Kidney (tissue), 14 donors: ENCODE results near the gene FUS. TPM values are rescaled to one million over a fixed set of nuclear protein-coding genes. Genes with fewer than 3 reads are reported as not detected.

Source experiments
- DNase-seq, 5 donors: peaks; one replicate each; pipeline ENCODE4 v3.0.0-alpha.2; 2013 to 2020
- FAIRE-seq: peaks from 2 replicates; lab custom pipeline; 2012; peaks lifted over from hg19 to GRCh38; lab: Jason Lieb, UNC
- H3K27ac ChIP-seq, 2 donors: one replicate each; pipeline ENCODE4 v1.7.0; 2013; ENCODE audit warnings: low read depth in 2 of 2, low read length in 2 of 2, inconsistent platforms in 1 of 2
- H3K27me3 ChIP-seq: one replicate; pipeline ENCODE4 v1.7.1; 2013; ENCODE audit warnings: low read length, inconsistent platforms; ENCODE audit not compliant: control insufficient read depth, insufficient read depth
- H3K36me3 ChIP-seq, 3 donors: one replicate each; pipeline versions ENCODE4 v1.7.0 to v1.7.1; 2013; ENCODE audit warnings: low read length in 3 of 3, control low read depth in 1 of 3, inconsistent platforms in 1 of 3; ENCODE audit not compliant: insufficient read depth in 3 of 3, control insufficient read depth in 2 of 3
- H3K4me1 ChIP-seq, 3 donors: one replicate each; pipeline versions ENCODE4 v1.7.0 to v1.7.1; 2013; ENCODE audit warnings: low read length in 3 of 3, inconsistent platforms in 1 of 3, low read depth in 1 of 3; ENCODE audit not compliant: control insufficient read depth in 2 of 3, insufficient read depth in 2 of 3
- H3K4me3 ChIP-seq, 3 donors: one replicate each; pipeline versions ENCODE4 v1.7.0 to v1.8.1; 2013; ENCODE audit warnings: low read length in 3 of 3, control low read depth in 1 of 3, inconsistent platforms in 1 of 3
- H3K9ac ChIP-seq, 3 donors: one replicate each; pipeline versions ENCODE4 v1.7.0 to v1.7.1; 2013; ENCODE audit warnings: low read length in 3 of 3, control low read depth in 1 of 3, inconsistent platforms in 1 of 3
- H3K9me3 ChIP-seq, 3 donors: one replicate each; pipeline versions ENCODE4 v1.7.0 to v1.7.1; 2013; ENCODE audit warnings: low read length in 3 of 3, control low read depth in 1 of 3, inconsistent platforms in 1 of 3; ENCODE audit not compliant: control insufficient read depth in 2 of 3, insufficient read depth in 1 of 3
- intact Hi-C: fragments of 100-400 bp; cut with DNase I; formaldehyde crosslinking; loops from one replicate; pipeline ENCODE4 v1.11.1; 2022
- polyA plus RNA-seq: library from polyadenylated mRNA; stranded (reverse); fragments of 350-450 nt; fragmentation: Illumina TruSeq; extraction: RNeasy Lipid Tissue Mini Kit (QIAGEN cat#74804); gene quantifications from one replicate; pipeline ENCODE4 v1.2.3, GENCODE V29; 2014; ENCODE audit warnings: low read depth, low replicate concordance; ENCODE audit not compliant: insufficient read depth
- total RNA-seq: library from RNA; stranded (reverse); fragmentation: NEBNext Ultra II Directional; extraction: Animal tissue kit (Norgen Biotek cat#: 25700); gene quantifications from one replicate; pipeline ENCODE4 v1.2.1, GENCODE V29; 2021
- TF ChIP-seq, protein P1 (sequence below): IDR thresholded peaks from 3 replicates; pipeline ENCODE4 v1.5.1; 2012; ENCODE audit warnings: mild to moderate bottlenecking, moderate library complexity, borderline replicate concordance; ENCODE audit not compliant: insufficient read depth; ENCODE audit errors: extremely low read depth
- donor health status: control.
- donor health status: control.
- donor health status: control.
- donor health status: control.
- donor health status: control.
- donor health status: DM: yes; HTN: yes; CAD: no.
- donor health status: Normal renal cell carcinoma (clear cell type).

Gene FUS
- total and polyA plus RNA-seq, 2 donors from 2014 or later: 180 to 333 TPM

DNA sequence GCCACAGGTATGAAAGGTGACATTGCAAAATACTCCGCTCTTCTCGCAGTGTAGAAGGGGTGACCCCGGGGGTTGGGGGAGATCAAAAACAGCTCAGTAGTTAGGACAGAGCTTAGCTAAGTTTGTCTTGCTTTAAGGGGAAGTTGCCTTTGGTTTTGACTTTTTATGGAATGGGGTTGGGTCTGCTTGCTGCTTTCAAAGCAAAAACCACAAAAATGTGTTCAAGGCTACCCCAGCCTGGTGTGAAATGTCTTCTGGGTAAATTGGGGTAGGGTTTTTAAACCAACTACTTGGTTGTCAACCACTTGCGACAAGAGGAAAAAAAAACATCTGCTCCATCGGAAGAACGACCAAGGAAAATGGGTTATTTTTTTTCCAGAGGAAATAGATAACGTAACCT, 6.2 kb downstream of the FUS start:
- Histone ChIP-seq H3K27ac (no peak overlapping the region), H3K36me3 (peaks cover 39 to 84% (median 66%) of the 10 kb centered on the region in 3 donors), H3K4me3 (no peak overlapping the region), H3K4me1 (peaks cover 0 to 15% (median 14%) of the 10 kb centered on the region in 3 donors), H3K27me3 (no peaks in the 10 kb centered on the region), H3K9me3 (no peaks in the 10 kb centered on the region), H3K9ac (no peak overlapping the region)
- TF ChIP-seq, protein P1, sequence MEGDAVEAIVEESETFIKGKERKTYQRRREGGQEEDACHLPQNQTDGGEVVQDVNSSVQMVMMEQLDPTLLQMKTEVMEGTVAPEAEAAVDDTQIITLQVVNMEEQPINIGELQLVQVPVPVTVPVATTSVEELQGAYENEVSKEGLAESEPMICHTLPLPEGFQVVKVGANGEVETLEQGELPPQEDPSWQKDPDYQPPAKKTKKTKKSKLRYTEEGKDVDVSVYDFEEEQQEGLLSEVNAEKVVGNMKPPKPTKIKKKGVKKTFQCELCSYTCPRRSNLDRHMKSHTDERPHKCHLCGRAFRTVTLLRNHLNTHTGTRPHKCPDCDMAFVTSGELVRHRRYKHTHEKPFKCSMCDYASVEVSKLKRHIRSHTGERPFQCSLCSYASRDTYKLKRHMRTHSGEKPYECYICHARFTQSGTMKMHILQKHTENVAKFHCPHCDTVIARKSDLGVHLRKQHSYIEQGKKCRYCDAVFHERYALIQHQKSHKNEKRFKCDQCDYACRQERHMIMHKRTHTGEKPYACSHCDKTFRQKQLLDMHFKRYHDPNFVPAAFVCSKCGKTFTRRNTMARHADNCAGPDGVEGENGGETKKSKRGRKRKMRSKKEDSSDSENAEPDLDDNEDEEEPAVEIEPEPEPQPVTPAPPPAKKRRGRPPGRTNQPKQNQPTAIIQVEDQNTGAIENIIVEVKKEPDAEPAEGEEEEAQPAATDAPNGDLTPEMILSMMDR: no peak
- DNase-seq (no peak), FAIRE-seq (no peak)
- intact Hi-C loops: no loop called here

DNA sequence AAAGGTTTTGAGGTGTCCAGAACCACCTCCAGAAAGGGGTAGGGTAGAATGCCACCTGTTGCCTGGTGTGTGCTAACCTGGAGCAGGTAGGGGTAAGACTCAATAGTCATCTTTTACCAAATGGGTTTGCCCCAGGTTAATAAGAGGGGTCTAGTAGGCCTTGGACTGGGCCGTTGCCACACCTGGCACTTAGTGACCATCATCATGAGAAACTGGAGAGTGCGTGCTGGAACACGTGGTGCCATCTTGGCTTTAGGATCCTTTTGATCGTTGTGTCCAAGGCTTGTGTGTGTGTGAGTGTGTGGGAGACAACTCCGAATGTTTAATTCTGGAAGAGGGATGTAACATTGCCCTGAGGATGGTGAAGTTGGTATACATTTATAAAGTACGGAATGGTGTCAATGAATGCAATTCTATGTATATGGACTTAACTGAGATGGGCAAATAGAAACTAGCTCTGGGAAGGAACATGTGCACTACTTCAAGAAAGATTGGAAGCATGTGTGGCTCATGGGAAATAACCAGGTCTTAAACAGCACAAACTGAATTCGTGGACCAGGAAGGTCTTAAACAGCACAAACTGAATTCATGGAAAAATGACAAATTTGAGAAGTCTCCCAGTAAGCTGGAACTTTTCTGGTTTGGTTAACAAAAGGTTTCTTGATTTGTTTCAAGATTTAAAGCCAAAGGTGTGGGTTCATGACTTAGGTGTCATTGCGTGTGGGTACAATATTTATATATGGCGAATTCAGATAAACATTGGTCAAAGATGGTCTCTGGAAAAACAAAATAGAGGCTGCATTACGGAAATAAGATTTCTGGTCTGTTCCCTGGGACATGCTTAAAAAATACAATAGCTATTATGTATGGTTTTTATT, 7.2 kb downstream of the FUS start:
- H3K9ac ChIP-seq: no peak overlapping the region
- FAIRE-seq (no peak), DNase-seq (no peak)
- no peaks in the 10 kb centered on the region for H3K9me3 ChIP-seq
- TF ChIP-seq, protein P1: no peak
- no peak overlapping the region for H3K4me3 ChIP-seq
- H3K36me3 ChIP-seq: peaks cover 42 to 94% (median 75%) of the 10 kb centered on the region in 3 donors
- H3K27me3 ChIP-seq: no peaks in the 10 kb centered on the region
- H3K27ac ChIP-seq: no peak overlapping the region
- intact Hi-C loops: no loop called here
- H3K4me1 ChIP-seq: peaks cover 0 to 6% (median 6%) of the 10 kb centered on the region in 3 donors

DNA sequence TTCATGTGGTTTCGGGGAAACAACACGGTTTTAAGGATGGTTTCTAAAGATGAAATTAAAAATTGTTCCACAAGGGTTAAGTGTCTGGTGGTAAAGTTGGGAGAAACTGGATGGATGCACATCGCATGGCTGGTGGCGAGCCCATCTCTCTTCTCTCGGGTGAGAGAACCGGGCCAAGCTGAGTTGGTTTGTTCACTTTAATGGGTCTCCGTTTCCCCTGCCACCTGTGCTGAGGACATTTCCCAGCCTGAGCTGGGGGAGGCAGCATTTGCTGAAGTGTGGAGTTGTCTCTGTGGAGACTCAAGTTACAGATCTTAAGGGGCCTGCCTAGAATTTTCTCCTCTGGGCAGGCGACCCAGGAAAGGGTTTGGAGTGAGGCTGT, 7.9 kb downstream of the FUS start:
- TF ChIP-seq, protein P1: no peak
- Histone ChIP-seq H3K9ac (no peak overlapping the region), H3K9me3 (no peaks in the 10 kb centered on the region), H3K27ac (no peak overlapping the region), H3K27me3 (no peaks in the 10 kb centered on the region), H3K4me3 (no peak overlapping the region), H3K36me3 (peaks cover 42 to 89% (median 69%) of the 10 kb centered on the region in 3 donors), H3K4me1 (no peaks in the 10 kb centered on the region)
- DNase-seq (no peak), FAIRE-seq (no peak)
- intact Hi-C loops: no loop called here
